ENCODE measurements around the gene MPHOSPH9.
A peak's percentile ranks its signal among the peaks of the same experiment; 100 is the strongest.
"Not testable (repeated sequence)": the region's sequence is repeated elsewhere in the genome, so short reads cannot be mapped to it uniquely, and the experiment has no call there.

Gene MPHOSPH9

GRCh38 chr12:123258593-123258992 is 25.7 kb upstream of the MPHOSPH9 start:
- H3K27me3 ChIP-seq (ENCODE audit: insufficient read depth, insufficient read length) = no peaks in the 10 kb centered on the region
- H3K4me1 ChIP-seq (ENCODE audit: insufficient read depth, insufficient read length) = peaks cover 8% of the 10 kb centered on the region
- no peak overlapping the region for H3K9ac ChIP-seq (ENCODE audit: insufficient read length, low read depth)
- H3K36me3 ChIP-seq (ENCODE audit: insufficient read depth, insufficient read length, low read length) = peaks cover 91% of the 10 kb centered on the region
- DNase-seq (ENCODE audit: low read depth, low spot score) = no peak
- H3K9me3 ChIP-seq (ENCODE audit: insufficient read depth, low read length) = peaks cover 12% of the 10 kb centered on the region; the same call in 1 of the 2 replicates
- TF ChIP-seq YY1 (IDR thresholded peaks at IDR 0.05; ENCODE audit: insufficient read depth, insufficient read length) (no peak), SUZ12 (IDR thresholded peaks at IDR 0.05; ENCODE audit: extremely low read depth, insufficient read depth, insufficient read length) (no peak), ZNF274 (IDR thresholded peaks at IDR 0.05; ENCODE audit: low read depth, low read length) (no peak)
- H3K4me3 ChIP-seq (ENCODE audit: insufficient read length, low read depth) = no peak overlapping the region

- DNase-seq (ENCODE audit: low read depth, low spot score) = no peak
- Histone ChIP-seq H3K9me3 (ENCODE audit: insufficient read depth, low read length) (peaks cover 8% of the 10 kb centered on the region; the same call in 1 of the 2 replicates), H3K36me3 (ENCODE audit: insufficient read depth, insufficient read length, low read length) (peaks cover 72% of the 10 kb centered on the region), H3K9ac (ENCODE audit: insufficient read length, low read depth) (no peak overlapping the region), H3K4me3 (ENCODE audit: insufficient read length, low read depth) (no peak overlapping the region), H3K27me3 (ENCODE audit: insufficient read depth, insufficient read length) (no peaks in the 10 kb centered on the region), H3K4me1 (ENCODE audit: insufficient read depth, insufficient read length) (peaks cover 11% of the 10 kb centered on the region)
- TF ChIP-seq SUZ12 (IDR thresholded peaks at IDR 0.05; ENCODE audit: extremely low read depth, insufficient read depth, insufficient read length) (no peak), ZNF274 (IDR thresholded peaks at IDR 0.05; ENCODE audit: low read depth, low read length) (no peak), YY1 (IDR thresholded peaks at IDR 0.05; ENCODE audit: insufficient read depth, insufficient read length) (no peak)
Observed at GRCh38 chr12:123254853-123255446, 22.0 kb upstream of the MPHOSPH9 start.

GRCh38 chr12:123253641-123254459 is 20.9 kb upstream of the MPHOSPH9 start:
- Histone ChIP-seq H3K4me3 (ENCODE audit: insufficient read length, low read depth) (no peak overlapping the region), H3K27me3 (ENCODE audit: insufficient read depth, insufficient read length) (no peaks in the 10 kb centered on the region), H3K9me3 (ENCODE audit: insufficient read depth, low read length) (peaks cover 18% of the 10 kb centered on the region; the same call in 1 of the 2 replicates), H3K9ac (ENCODE audit: insufficient read length, low read depth) (peak overlapping the region; percentile 50), H3K4me1 (ENCODE audit: insufficient read depth, insufficient read length) (peaks cover 11% of the 10 kb centered on the region), H3K36me3 (ENCODE audit: insufficient read depth, insufficient read length, low read length) (peaks cover 71% of the 10 kb centered on the region)
- DNase-seq (ENCODE audit: low read depth, low spot score) = no peak
- no peak for TF ChIP-seq YY1 (IDR thresholded peaks at IDR 0.05; ENCODE audit: insufficient read depth, insufficient read length)
- no peak for TF ChIP-seq ZNF274 (IDR thresholded peaks at IDR 0.05; ENCODE audit: low read depth, low read length)
- no peak for TF ChIP-seq SUZ12 (IDR thresholded peaks at IDR 0.05; ENCODE audit: extremely low read depth, insufficient read depth, insufficient read length)

GRCh38 chr12:123252365-123252764 is 19.4 kb upstream of the MPHOSPH9 start:
- not testable (repeated sequence) for H3K4me3 ChIP-seq (ENCODE audit: insufficient read length, low read depth); DNase-seq (ENCODE audit: low read depth, low spot score); H3K27me3 ChIP-seq (ENCODE audit: insufficient read depth, insufficient read length); H3K9ac ChIP-seq (ENCODE audit: insufficient read length, low read depth)
- Histone ChIP-seq H3K9me3 (ENCODE audit: insufficient read depth, low read length) (peaks cover 28% of the 10 kb centered on the region; the same call in 1 of the 2 replicates), H3K36me3 (ENCODE audit: insufficient read depth, insufficient read length, low read length) (peaks cover 64% of the 10 kb centered on the region), H3K4me1 (ENCODE audit: insufficient read depth, insufficient read length) (peaks cover 11% of the 10 kb centered on the region)

- H3K9ac ChIP-seq (ENCODE audit: insufficient read length, low read depth) = peak overlapping the region; percentile 59
- DNase-seq (ENCODE audit: low read depth, low spot score) = no peak
Observed at GRCh38 chr12:123251403-123252076, 18.6 kb upstream of the MPHOSPH9 start.

GRCh38 chr12:123250471-123251383 is 17.8 kb upstream of the MPHOSPH9 start:
- Histone ChIP-seq H3K36me3 (ENCODE audit: insufficient read depth, insufficient read length, low read length) (peaks cover 49% of the 10 kb centered on the region), H3K27me3 (ENCODE audit: insufficient read depth, insufficient read length) (no peaks in the 10 kb centered on the region), H3K9me3 (ENCODE audit: insufficient read depth, low read length) (peaks cover 28% of the 10 kb centered on the region; the same call in 1 of the 2 replicates), H3K4me1 (ENCODE audit: insufficient read depth, insufficient read length) (peaks cover 11% of the 10 kb centered on the region), H3K9ac (ENCODE audit: insufficient read length, low read depth) (peak overlapping the region; percentile 59), H3K4me3 (ENCODE audit: insufficient read length, low read depth) (no peak overlapping the region)
- no peak for DNase-seq (ENCODE audit: low read depth, low spot score)
- TF ChIP-seq ZNF274 (IDR thresholded peaks at IDR 0.05; ENCODE audit: low read depth, low read length) = no peak
- no peak for TF ChIP-seq SUZ12 (IDR thresholded peaks at IDR 0.05; ENCODE audit: extremely low read depth, insufficient read depth, insufficient read length)
- no peak for TF ChIP-seq YY1 (IDR thresholded peaks at IDR 0.05; ENCODE audit: insufficient read depth, insufficient read length)

More at GRCh38 chr12:123251403-123252076, 18.6 kb upstream of the MPHOSPH9 start:
- Histone ChIP-seq H3K9me3 (ENCODE audit: insufficient read depth, low read length) (peaks cover 28% of the 10 kb centered on the region; the same call in 1 of the 2 replicates), H3K4me3 (ENCODE audit: insufficient read length, low read depth) (no peak overlapping the region), H3K36me3 (ENCODE audit: insufficient read depth, insufficient read length, low read length) (peaks cover 57% of the 10 kb centered on the region), H3K27me3 (ENCODE audit: insufficient read depth, insufficient read length) (no peaks in the 10 kb centered on the region), H3K4me1 (ENCODE audit: insufficient read depth, insufficient read length) (peaks cover 11% of the 10 kb centered on the region)
- TF ChIP-seq SUZ12 (IDR thresholded peaks at IDR 0.05; ENCODE audit: extremely low read depth, insufficient read depth, insufficient read length) (no peak), YY1 (IDR thresholded peaks at IDR 0.05; ENCODE audit: insufficient read depth, insufficient read length) (no peak), ZNF274 (IDR thresholded peaks at IDR 0.05; ENCODE audit: low read depth, low read length) (no peak)

- H3K4me1 ChIP-seq (ENCODE audit: insufficient read depth, insufficient read length); H3K4me3 ChIP-seq (ENCODE audit: insufficient read length, low read depth); H3K27me3 ChIP-seq (ENCODE audit: insufficient read depth, insufficient read length); H3K9ac ChIP-seq (ENCODE audit: insufficient read length, low read depth); DNase-seq (ENCODE audit: low read depth, low spot score): not testable (repeated sequence)
- Histone ChIP-seq H3K36me3 (ENCODE audit: insufficient read depth, insufficient read length, low read length) (peaks cover 36% of the 10 kb centered on the region), H3K9me3 (ENCODE audit: insufficient read depth, low read length) (peaks cover 28% of the 10 kb centered on the region; the same call in 1 of the 2 replicates)
Observed at GRCh38 chr12:123248996-123249741, 16.2 kb upstream of the MPHOSPH9 start.

GRCh38 chr12:123248129-123248528 is 15.2 kb upstream of the MPHOSPH9 start:
- DNase-seq (ENCODE audit: low read depth, low spot score); H3K4me1 ChIP-seq (ENCODE audit: insufficient read depth, insufficient read length); H3K4me3 ChIP-seq (ENCODE audit: insufficient read length, low read depth); H3K27me3 ChIP-seq (ENCODE audit: insufficient read depth, insufficient read length); H3K9ac ChIP-seq (ENCODE audit: insufficient read length, low read depth): not testable (repeated sequence)
- peaks cover 28% of the 10 kb centered on the region; the same call in 1 of the 2 replicates for H3K9me3 ChIP-seq (ENCODE audit: insufficient read depth, low read length)
- peaks cover 30% of the 10 kb centered on the region for H3K36me3 ChIP-seq (ENCODE audit: insufficient read depth, insufficient read length, low read length)
